ENCODE measurements around the gene DPY19L3.
"Not testable (repeated sequence)": the region's sequence is repeated elsewhere in the genome, so short reads cannot be mapped to it uniquely, and the experiment has no call there.

DPY19L3 gene

GRCh38 chr19:32476032-32476350, 70.4 kb downstream of the DPY19L3 start:
- TF ChIP-seq, protein P1, sequence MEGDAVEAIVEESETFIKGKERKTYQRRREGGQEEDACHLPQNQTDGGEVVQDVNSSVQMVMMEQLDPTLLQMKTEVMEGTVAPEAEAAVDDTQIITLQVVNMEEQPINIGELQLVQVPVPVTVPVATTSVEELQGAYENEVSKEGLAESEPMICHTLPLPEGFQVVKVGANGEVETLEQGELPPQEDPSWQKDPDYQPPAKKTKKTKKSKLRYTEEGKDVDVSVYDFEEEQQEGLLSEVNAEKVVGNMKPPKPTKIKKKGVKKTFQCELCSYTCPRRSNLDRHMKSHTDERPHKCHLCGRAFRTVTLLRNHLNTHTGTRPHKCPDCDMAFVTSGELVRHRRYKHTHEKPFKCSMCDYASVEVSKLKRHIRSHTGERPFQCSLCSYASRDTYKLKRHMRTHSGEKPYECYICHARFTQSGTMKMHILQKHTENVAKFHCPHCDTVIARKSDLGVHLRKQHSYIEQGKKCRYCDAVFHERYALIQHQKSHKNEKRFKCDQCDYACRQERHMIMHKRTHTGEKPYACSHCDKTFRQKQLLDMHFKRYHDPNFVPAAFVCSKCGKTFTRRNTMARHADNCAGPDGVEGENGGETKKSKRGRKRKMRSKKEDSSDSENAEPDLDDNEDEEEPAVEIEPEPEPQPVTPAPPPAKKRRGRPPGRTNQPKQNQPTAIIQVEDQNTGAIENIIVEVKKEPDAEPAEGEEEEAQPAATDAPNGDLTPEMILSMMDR (conservative IDR thresholded peaks at IDR 0.05): no peak
- no peak overlapping the region for H3K27ac ChIP-seq

DNA sequence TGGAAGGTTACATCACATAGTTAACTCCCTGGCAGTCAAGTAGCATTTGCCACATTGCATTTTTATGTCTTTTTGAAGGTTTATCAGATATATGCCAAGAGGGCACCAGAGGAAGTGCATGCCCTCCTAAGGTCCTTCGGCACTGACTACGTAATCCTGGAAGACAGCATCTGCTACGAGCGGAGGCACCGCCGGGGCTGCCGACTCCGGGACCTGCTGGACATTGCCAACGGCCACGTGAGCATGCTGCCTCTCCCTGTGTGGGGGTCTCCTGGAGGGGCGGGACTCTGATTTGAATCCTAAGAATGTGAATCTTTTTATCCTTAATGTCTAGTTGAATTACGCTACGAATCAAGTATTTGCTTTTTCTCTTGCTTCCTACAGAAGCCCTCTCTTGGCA, 74.8 kb downstream of the DPY19L3 start:
- TF ChIP-seq, protein P1 (conservative IDR thresholded peaks at IDR 0.05): no peak
- H3K27ac ChIP-seq: no peak overlapping the region; the same call in 1 of the 2 replicates

GRCh38 chr19:32483574-32483973, 78.0 kb downstream of the DPY19L3 start:
- H3K27ac ChIP-seq: no peak overlapping the region
- TF ChIP-seq, protein P1 (conservative IDR thresholded peaks at IDR 0.05): no peak

GRCh38 chr19:32489971-32490370, 84.4 kb downstream of the DPY19L3 start:
- TF ChIP-seq, protein P1 (conservative IDR thresholded peaks at IDR 0.05): no peak
- H3K27ac ChIP-seq: no peak overlapping the region

DNA sequence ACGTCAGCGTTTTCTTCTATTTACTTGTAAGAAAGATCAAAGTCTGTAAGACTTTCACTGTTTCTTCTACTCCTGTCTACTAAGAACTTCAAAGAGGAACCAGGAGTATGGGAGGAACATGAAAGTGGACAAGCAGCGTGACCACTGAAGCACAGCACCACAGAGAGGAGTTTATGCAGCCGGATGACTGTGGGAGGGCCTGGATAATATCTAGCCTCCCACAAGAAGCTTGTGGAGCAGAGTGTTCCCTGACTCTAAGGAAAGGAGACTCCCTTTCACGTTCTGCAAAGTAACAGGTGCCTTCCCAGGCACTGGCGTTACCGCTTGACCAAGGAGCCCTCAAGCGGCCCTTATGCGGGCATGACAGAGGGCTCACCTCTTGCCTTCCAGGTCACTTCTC, 91.8 kb downstream of the DPY19L3 start:
- TF ChIP-seq, protein P1 (conservative IDR thresholded peaks at IDR 0.05): no peak
- H3K27ac ChIP-seq: no peak overlapping the region

DNA sequence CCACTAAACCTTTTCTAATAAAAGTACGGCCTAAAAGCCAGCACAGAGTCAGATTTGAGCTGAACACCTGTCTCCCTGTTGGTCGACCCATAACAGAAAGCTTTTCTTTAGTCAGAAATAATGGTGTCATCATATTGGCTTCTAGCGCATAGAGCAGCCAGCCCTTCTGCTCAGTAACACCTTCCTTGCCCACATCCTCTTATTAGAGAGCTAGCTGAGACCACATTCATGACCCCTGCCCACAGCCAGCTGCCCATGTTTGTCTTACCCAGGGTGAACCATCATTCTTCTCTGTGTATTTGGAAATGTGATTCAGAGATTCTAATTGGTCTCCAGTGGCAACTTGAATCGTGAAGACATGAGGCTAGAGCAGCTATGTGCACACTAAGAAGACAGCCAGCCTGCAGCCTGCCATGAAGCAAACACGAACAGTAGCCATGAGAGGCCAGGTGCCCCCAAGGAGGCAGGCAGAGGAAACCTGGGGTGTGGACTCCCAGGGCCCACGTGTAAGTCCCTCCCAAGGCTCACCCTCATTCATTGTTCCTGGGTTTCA, 93.2 kb downstream of the DPY19L3 start:
- TF ChIP-seq, protein P1 (conservative IDR thresholded peaks at IDR 0.05): no peak
- no peak overlapping the region for H3K27ac ChIP-seq

GRCh38 chr19:32512498-32512897, 106.9 kb downstream of the DPY19L3 start:
- H3K27ac ChIP-seq: not testable (repeated sequence)

- H3K27ac ChIP-seq: no peak overlapping the region
- TF ChIP-seq, protein P1 (conservative IDR thresholded peaks at IDR 0.05): no peak
These were observed 113.5 kb downstream of the DPY19L3 start for GRCh38 chr19:32519023-32519422.

Data from VCaP (cell line).